HuH-7.5 (cell line): Measurements from ENCODE around the gene GZF1.
"Not testable (repeated sequence)": the region's sequence is repeated elsewhere in the genome, so short reads cannot be mapped to it uniquely, and the experiment has no call there.

Experiments
- DNase-seq: peaks from one replicate; pipeline ENCODE4 v3.0.0; 2011; ENCODE audit warnings: low spot score

The GZF1 gene

DNA sequence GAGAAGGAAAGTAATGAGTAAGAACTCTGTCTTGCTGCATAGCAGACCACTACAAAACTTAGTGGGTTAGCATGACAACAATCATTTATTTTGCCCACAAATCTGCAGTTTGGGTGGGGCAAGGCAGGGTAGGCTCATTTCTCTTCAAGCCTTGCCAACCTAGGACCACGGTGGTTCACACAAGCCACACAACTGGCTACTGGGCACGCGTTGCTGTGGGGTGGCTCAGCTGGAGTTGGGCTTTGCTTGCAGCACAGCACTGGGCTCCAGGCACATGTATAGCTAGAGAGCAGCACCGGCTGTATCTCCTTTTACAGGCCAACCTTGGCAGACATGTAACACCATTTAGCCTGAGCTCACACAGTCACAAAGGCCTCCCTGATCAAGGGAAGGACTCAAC is 16.0 kb upstream of the GZF1 start:
- DNase-seq, result no peak

DNA sequence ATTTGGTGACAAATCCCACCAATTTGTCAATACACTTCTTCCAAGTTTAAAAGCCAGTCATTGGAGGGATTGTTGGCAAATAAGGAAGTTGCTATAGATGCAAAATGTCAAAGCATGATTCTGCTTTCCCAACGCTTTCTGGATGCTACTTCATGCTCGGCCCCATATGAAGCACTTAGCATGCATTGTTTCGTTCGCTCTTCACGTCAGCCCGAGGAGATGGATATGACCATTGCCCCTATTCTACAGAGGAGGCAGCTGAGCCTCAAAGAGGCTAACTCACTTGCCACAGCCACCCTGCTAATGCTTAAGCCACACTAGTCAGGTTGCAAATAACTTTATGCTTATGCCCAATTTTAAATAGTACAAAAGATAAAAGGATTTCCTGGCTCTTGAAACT is 14.2 kb upstream of the GZF1 start:
- DNase-seq, result no peak

DNA sequence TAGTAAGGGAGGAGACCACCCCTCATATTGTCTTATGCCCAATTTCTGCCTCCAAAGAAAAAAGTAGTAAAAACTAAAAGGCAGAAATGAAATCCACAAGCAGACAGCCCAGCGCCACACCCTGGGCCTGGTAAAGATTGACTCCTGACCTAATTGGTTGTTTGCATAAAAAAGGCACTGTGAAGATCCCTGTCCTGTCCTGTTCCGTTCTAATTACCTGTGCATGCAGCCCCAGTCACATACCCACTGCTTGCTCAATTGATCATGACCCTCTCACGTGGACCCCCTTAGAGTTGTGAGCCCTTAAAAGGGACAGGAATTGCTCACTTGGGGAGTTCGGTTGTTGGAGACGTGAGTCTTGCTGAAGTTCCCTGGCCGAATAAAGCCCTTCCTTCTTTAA is 13.5 kb upstream of the GZF1 start:
- DNase-seq, result not testable (repeated sequence)

- peak; percentile 91 for DNase-seq
These were observed 12.4 kb upstream of the GZF1 start for GRCh38 chr20:23349338-23350195.

DNA sequence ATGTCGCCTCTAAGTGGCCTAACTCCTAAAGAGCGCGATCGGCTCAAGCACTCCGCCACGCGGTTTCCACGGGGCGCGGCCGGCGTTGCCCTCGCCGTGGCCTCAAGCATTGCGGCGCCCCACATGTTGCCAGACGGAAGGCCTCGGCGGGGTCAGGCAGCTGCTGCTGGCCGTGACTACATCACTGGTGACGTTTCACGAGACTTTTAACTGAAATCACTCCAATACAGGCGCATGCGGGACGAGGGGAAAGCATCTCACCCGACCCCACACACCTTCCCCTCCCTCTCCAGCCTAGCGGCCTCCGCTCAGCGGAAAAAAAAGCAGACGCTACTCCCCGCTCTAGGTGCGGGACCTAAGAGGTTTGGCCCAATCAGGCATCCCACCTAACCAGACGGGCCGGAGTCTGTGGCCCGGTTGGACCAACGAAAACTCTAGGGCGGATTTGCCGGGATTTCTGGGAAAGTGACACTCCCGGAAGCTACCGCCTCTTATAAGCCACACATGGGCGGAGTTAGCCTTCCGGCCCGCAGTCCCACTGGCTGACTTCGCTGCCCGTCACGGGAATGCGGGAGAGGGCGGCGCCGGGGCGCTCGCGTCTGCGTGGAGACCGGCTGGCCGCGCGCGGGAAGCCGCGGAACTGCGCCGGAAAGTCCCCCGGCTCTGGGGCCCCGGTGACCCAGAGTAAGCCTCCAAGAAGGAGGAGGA is 11.6 kb upstream of the GZF1 start, which contains the start of gene NXT1:
TSS of gene NXT1 (plus strand) at position 596 of the 708 bp plus-strand sequence. CDS start 3,251 bp downstream, outside the sequence.
- peak; percentile 95 for DNase-seq

GRCh38 chr20:23350904-23351838 is 10.8 kb upstream of the GZF1 start:
- DNase-seq, result peak; percentile 55

GRCh38 chr20:23356203-23356602 is 5.8 kb upstream of the GZF1 start:
- no peak for DNase-seq

DNA sequence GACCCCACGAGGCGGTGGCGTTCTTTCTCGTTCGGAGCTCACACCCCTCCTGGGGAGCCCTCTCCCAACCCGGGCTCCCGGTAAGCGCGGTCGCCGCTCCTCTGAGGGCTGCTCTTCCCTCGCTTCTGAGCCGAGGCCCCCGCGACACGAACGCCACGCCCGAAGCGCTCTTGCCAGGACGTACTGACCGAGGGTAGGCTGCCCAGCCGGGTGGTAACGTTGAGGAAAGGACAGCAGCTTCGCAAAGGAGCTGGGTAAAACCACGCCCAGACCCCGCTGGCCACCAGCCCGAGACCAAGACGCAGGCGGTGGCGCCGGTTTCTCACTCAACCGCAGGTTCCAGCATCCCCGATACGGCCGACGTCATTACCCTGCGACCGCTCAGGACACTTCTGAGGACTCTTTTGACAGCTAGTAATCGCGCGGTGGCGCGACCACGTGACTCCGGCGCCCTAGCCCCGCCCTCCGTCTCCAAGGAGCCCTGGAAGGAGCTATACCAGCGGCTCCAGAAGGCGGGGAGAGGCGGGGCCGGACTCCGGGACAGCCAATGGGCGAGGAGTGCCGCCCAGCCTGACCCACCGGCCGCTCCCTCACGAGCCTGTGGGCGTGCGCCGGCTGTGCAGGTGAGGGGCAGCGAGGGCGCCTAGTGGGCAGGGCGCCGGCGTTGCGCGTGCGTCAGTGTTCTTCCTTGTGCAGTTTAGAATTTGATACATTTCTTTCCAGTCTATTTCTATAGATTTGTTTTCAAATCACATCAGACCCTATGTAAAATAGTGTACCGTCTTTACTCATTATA is 4.0 kb upstream of the GZF1 start:
- DNase-seq, result peak; percentile 92

DNA sequence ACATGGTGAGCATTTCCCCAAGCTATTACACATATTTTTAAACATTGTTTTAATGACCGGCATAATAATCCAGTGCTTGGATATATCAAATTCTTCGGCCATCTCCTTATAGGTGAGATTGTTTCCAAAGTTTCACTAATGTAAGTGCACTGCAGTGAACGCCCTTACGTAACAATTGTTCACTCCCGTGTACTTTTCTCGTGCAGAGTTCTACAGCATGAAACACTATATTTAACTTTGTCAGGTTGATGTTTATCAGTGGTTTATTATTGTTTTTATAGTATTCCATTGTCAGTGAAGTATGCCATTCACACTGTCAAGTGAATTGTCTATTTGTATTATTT is 3.4 kb upstream of the GZF1 start:
- DNase-seq, result no peak

DNA sequence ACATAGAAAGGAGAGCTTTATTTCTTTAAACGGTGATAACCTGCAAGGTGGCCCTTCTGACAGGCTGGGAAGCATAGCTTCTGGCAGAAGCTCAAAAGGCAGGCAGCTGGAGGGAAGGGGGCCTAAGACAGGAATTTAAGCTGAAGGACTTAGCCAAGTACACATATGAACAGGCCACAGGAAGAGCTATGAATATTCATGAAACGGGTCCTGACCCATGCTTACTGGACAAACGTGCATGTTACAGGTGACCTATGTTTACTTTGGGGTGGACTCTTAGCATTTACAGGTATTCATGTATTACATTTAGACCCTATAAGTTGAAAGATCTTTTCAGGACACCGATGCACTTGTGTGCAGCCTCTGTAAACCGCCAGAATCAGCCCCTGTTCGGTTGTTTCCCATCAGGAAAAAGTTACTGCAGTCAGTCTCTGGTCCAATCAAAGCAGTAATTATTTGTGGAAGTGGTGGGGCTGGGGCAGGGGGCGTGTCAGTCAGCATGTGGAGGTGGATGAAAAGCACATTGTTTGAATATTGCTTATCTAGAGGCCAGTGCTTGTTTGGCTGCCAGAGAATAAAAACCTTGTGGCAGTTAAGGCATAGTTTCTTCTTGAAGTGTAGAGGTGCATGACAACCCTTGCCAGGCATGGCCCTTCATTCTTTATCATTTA is 2.9 kb upstream of the GZF1 start:
- no peak for DNase-seq

DNA sequence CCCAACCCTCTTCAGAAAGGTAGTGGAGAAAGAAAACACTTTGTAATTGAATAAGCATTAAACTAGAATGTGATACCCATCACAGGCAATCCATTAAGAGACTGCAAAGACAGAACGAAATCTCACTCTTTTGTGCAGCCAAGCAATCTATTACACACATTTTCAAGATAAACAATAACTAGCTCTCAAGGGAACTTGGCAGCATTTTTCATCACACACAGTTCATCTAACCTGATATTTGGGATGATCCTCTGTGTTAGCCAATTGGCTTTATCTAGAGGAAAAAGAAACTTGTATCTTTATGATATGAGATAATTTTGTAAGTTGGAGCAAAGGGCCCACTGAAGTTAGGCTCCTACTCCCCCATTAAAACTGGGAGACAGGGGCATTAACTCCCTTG is 1.5 kb upstream of the GZF1 start:
- no peak for DNase-seq

- DNase-seq, result no peak
These were observed 885 bp upstream of the GZF1 start for GRCh38 chr20:23361119-23361475.

DNA sequence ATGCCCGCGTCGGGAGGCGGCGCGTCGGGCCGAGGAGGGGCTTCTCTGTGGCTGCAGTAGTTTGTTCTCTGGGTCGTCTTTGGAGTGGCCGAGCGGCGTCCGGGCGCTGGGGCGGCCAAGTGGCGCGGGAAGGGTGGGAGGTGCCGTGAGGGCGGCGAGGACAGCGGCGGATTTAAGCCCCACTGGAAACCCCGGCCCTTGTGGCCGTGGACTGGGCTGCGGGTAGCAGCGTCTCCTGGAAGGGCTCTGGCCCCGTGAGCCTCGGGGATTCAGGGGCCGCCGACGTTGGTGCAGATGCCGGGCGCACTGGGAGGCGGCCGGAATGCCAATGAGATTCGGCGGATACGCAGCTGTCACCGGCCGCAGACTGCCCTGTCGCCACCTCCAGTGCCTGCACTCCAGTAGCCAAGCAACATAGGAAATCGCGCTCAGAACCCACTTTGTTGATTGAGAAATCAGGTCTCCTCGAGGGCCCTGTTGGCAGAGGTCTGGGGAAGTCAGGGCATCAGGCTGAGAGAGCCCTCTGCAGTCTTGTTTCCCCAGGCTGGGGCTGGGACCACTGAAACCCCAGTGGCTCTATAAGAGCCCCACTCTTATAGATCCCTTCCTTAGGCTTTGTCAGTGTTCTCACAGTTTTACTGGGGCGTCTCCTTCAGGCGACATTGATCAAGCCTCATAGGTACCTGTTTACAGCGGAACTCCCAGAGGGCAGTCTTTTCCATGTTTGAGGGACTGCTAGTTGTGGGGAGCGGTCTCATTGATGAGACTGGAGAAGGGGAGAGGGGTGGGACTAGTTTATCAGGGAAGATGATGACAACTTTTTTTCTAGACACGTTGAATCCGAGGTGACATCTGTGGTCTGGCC is 642 bp downstream of the GZF1 start:
- peak; percentile 54 for DNase-seq

DNA sequence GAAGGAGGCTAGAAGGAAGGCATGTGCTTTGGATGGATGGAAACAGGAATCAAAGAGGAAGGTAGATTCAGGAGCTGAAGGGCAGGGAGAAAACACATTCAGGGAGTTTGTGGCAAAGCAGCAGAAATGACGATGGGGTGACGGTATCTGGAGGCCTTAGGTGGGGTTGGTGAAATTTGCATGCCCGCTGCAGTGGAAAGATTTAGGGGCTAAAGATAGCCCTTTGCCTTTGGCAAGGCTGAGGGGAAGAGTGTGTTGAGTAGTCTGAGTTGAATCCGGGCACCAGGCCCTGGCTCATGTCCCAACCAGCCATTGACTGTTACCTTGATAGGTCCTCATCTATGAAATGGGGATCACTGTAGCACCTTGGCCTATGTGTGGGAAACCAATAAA is 1.3 kb downstream of the GZF1 start:
- DNase-seq, result no peak

GRCh38 chr20:23365390-23366165 is 3.6 kb downstream of the GZF1 start:
- no peak for DNase-seq

DNA sequence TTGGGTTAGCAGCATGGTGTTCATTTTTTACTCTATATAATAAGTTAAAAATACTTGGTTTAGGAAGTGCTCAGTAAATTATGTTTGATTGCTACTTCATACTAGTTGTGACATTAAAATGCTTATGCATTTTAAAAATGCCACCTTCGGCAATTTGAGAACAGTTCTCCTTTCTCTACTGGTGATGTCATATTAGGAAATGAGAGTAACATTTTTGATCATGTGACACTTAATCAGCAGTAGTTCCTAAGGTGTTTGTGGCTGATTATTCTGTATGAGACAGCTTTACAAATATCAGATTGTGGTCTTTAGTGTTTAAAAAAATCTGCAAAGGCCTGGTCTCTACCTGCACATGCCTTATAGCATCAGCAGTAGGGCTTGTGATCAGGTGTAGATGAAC is 4.4 kb downstream of the GZF1 start:
- no peak for DNase-seq

DNA sequence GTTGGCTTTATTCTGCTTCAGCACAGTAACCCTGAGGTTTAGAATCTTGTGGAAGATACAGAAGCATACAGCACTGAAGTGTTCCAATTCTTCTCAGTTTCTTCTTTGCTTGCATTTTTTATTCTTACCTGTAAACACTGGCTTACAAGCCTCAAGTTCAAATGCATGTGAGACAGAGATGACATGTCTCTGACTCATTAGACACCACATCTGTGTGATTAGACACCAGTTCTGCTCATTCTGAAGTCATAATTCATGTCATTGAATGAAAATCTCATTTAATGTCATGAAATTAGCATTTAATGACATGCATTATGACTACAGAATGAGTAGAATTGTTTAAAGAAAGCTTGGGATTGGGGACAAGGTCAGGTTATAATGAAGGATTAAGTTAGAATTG is 5.8 kb downstream of the GZF1 start:
- no peak for DNase-seq

DNA sequence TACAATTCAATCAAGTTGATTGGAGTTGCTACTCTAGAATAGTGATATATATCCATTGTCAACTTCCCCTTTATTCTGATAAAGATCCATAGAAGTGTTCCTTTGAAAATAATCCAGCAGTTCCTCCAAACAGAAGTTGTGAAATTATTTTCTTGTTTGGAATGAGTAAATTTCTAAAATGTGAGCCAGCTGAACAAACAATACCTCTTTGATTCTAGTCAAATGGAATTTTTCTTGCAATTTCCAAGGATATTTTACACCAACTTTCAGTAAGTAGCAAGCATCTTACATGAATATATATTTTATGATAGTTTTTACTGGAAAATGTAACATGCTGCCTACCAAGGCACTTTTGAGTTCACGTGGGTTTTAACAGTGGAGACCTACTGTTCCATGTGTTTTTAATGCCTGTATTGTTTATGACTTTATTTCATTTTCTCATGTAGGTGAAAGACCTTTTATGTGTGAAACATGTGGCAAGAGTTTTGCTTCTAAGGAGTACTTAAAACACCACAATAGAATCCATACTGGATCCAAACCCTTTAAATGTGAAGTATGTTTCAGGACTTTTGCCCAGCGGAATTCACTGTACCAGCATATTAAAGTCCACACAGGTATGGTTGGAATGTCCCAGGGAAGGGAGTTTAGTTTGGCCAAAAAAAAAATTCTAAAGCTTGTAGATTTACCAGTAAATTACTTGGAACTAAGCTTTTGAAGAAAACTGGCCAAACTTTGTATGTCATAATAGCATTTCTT is 6.5 kb downstream of the GZF1 start:
- DNase-seq, result no peak
